Type B pancreatic cell (in vitro differentiated cells): ENCODE measurements around the gene BTBD9. TPM values are rescaled to one million over a fixed set of nuclear protein-coding genes. Genes with fewer than 3 reads are reported as not detected.

ENCODE experiments used
- DNase-seq: peaks from one replicate; pipeline ENCODE4 v3.0.0; 2021; ENCODE audit warnings: mixed read lengths; ENCODE audit not compliant: unreplicated experiment; ENCODE audit errors: extremely low spot score
- H3K27ac Mint-ChIP-seq: 2 replicates; pipeline ENCODE4 v1.8.0; 2021; ENCODE audit warnings: mild to moderate bottlenecking, mixed read lengths
- H3K27me3 Mint-ChIP-seq: 2 replicates; pipeline ENCODE4 v1.8.0; 2021; ENCODE audit warnings: mixed read lengths
- H3K36me3 Mint-ChIP-seq: 2 replicates; pipeline ENCODE4 v1.8.0; 2021; ENCODE audit warnings: mixed read lengths
- H3K4me1 Mint-ChIP-seq: one replicate; pipeline ENCODE4 v1.8.0; 2021; ENCODE audit warnings: mixed read lengths; ENCODE audit not compliant: unreplicated experiment
- H3K4me3 Mint-ChIP-seq: 2 replicates; pipeline ENCODE4 v1.8.0; 2021; ENCODE audit warnings: mild to moderate bottlenecking, mixed read lengths
- H3K9me3 Mint-ChIP-seq: 2 replicates; pipeline ENCODE4 v1.8.0; 2021; ENCODE audit warnings: mixed read lengths
- CTCF ChIP-seq: fragments of 200-600 bp; sonication (generic); conservative IDR thresholded peaks from 2 replicates; pipeline ENCODE4 v1.5.0; 2021; ENCODE audit warnings: antibody characterized with exemption, mild to moderate bottlenecking
- total RNA-seq: library from RNA; stranded (reverse); gene quantifications from 2 replicates; pipeline ENCODE4 v1.2.1, GENCODE V29; 2021; ENCODE audit warnings: low replicate concordance

Gene BTBD9
- total RNA-seq, 1 donor from 2014 or later: 14.9 TPM

GRCh38 chr6:38163186-38164130 lies 476.3 kb downstream of the BTBD9 start:
- Mint-ChIP-seq H3K9me3 (peaks cover 4% of the 10 kb centered on the region), H3K27me3 (no peaks in the 10 kb centered on the region), H3K36me3 (peaks cover 17% of the 10 kb centered on the region), H3K4me1 (peaks cover 8% of the 10 kb centered on the region), H3K4me3 (no peak overlapping the region), H3K27ac (no peak overlapping the region)
- TF ChIP-seq CTCF: no peak
- DNase-seq: no peak

- no peak overlapping the region for H3K4me3 Mint-ChIP-seq
- no peak for TF ChIP-seq CTCF
- H3K4me1 Mint-ChIP-seq: peaks cover 8% of the 10 kb centered on the region
- H3K27ac Mint-ChIP-seq: no peak overlapping the region
- H3K27me3 Mint-ChIP-seq: no peaks in the 10 kb centered on the region
- peaks cover 22% of the 10 kb centered on the region for H3K36me3 Mint-ChIP-seq
- peaks cover 4% of the 10 kb centered on the region for H3K9me3 Mint-ChIP-seq
- no peak for DNase-seq
Measured at GRCh38 chr6:38162493-38163185, 477.1 kb downstream of the BTBD9 start.

- no peak for TF ChIP-seq CTCF
- H3K27me3 Mint-ChIP-seq: no peaks in the 10 kb centered on the region
- no peak for DNase-seq
- H3K27ac Mint-ChIP-seq: no peak overlapping the region
- H3K36me3 Mint-ChIP-seq: peaks cover 22% of the 10 kb centered on the region
- H3K9me3 Mint-ChIP-seq: peaks cover 4% of the 10 kb centered on the region
- H3K4me3 Mint-ChIP-seq: no peak overlapping the region
- peaks cover 8% of the 10 kb centered on the region for H3K4me1 Mint-ChIP-seq
Measured at GRCh38 chr6:38161754-38162492, 477.8 kb downstream of the BTBD9 start.

- Mint-ChIP-seq H3K4me3 (no peak overlapping the region), H3K27me3 (no peaks in the 10 kb centered on the region), H3K36me3 (peaks cover 22% of the 10 kb centered on the region), H3K9me3 (peaks cover 4% of the 10 kb centered on the region), H3K4me1 (peaks cover 8% of the 10 kb centered on the region), H3K27ac (no peak overlapping the region)
- no peak for TF ChIP-seq CTCF
- DNase-seq: no peak
Measured at GRCh38 chr6:38161331-38161730, 478.4 kb downstream of the BTBD9 start.

- peaks cover 22% of the 10 kb centered on the region for H3K36me3 Mint-ChIP-seq
- peaks cover 8% of the 10 kb centered on the region for H3K4me1 Mint-ChIP-seq
- no peak for TF ChIP-seq CTCF
- H3K27me3 Mint-ChIP-seq: no peaks in the 10 kb centered on the region
- no peak for DNase-seq
- peaks cover 4% of the 10 kb centered on the region for H3K9me3 Mint-ChIP-seq
- no peak overlapping the region for H3K4me3 Mint-ChIP-seq
- no peak overlapping the region for H3K27ac Mint-ChIP-seq
Measured at GRCh38 chr6:38160831-38161230, 478.9 kb downstream of the BTBD9 start.
